ENCODE results near the gene EXO1. TPM values are rescaled to one million over a fixed set of nuclear protein-coding genes. Genes with fewer than 3 reads are reported as not detected.

Gene EXO1
- total and polyA plus RNA-seq, 2 donors (not counting 3 experiments of a cell fraction or from before 2014, with no cell fraction given), result 4.1 to 23.5 TPM

- H3K9ac ChIP-seq (replicated peaks; ENCODE audit: extremely low read depth, insufficient read depth, low read length), result no peak overlapping the region
- ChIA-PET CTCF (interaction anchor here (1.2 to 3.7 kb wide), 2 partner anchors 91 to 284 kb away, joined by 4 to 18 read pairs; no protein-coding TSS in a partner anchor), POLR2A (no interaction called here)
- no TSS peak for BruUV-seq (replicated peaks)
- peaks cover 3% of the 10 kb centered on the region for H3K4me1 ChIP-seq (ENCODE audit: control insufficient read depth, extremely low read depth, insufficient read depth, low read length)
- H2AFZ ChIP-seq (ENCODE audit: low read depth, low read length), result no peak overlapping the region
- no peaks in the 10 kb centered on the region for H4K20me1 ChIP-seq (replicated peaks; ENCODE audit: control insufficient read depth, extremely low read depth, insufficient read depth, low read length)
- no peak overlapping the region for H3K4me2 ChIP-seq (ENCODE audit: insufficient read depth, low read length)
- H3K9me1 ChIP-seq (replicated peaks; ENCODE audit: control insufficient read depth, extremely low read depth, insufficient read depth, low read length), result no peaks in the 10 kb centered on the region
- H3K36me3 ChIP-seq (ENCODE audit: control insufficient read depth in 2 of 2, extremely low read depth in 1 of 2, insufficient read depth in 2 of 2, low read length in 2 of 2), result no peaks in the 10 kb centered on the region
- no peak for TF ChIP-seq EZH2 (IDR thresholded peaks at IDR 0.05; ENCODE audit: borderline replicate concordance, low read depth, low read length, severe bottlenecking)
- no peak for TF ChIP-seq POLR2AphosphoS5 (IDR thresholded peaks at IDR 0.05; ENCODE audit: insufficient read depth, low read depth, low read length)
- TF ChIP-seq MYC (IDR thresholded peaks at IDR 0.05; ENCODE audit: low read depth, low read length), result no peak
- TF ChIP-seq CTCF (IDR thresholded peaks at IDR 0.05; ENCODE audit: extremely low read depth in 1 of 2, insufficient read depth in 1 of 2, low read depth in 1 of 2, low read length in 2 of 2), result no peak
- TF ChIP-seq POLR2A (IDR thresholded peaks at IDR 0.05; ENCODE audit: low read depth, low read length), result no peak
- no peak for TF ChIP-seq JUN (IDR thresholded peaks at IDR 0.05; ENCODE audit: borderline replicate concordance, insufficient read depth, insufficient read length, low read depth)
- TF ChIP-seq FOS (IDR thresholded peaks at IDR 0.05; ENCODE audit: borderline replicate concordance, insufficient read depth, low read length), result no peak
- TF ChIP-seq GATA2 (IDR thresholded peaks at IDR 0.05; ENCODE audit: insufficient read depth, insufficient read length, low read depth, low read length), result no peak
- TF ChIP-seq MAX (IDR thresholded peaks at IDR 0.05; ENCODE audit: insufficient read depth, insufficient read length), result no peak
- intact Hi-C loops (cut with micrococcal nuclease) (loop anchor here (5.0 kb wide), 2 partner anchors 363 to 557 kb away; partner anchors contain the start of gene KMO), dilution Hi-C loops (cut with MboI; ENCODE audit: extremely low pct_ligation_motif_present, low sequenced_read_pairs) (no loop called here)
- no peaks in the 10 kb centered on the region for H3K27me3 ChIP-seq (ENCODE audit: control insufficient read depth in 2 of 2, insufficient read depth in 2 of 2, low read length in 2 of 2)
- FAIRE-seq, result no peak
- no peak overlapping the region for H3K27ac ChIP-seq (ENCODE audit: insufficient read depth, low read depth, low read length)
- H3K79me2 ChIP-seq (ENCODE audit: control insufficient read depth, insufficient read depth, low read length), result no peaks in the 10 kb centered on the region
- DNase-seq (ENCODE audit: low read depth, low spot score), result no peak
- H3K4me3 ChIP-seq (replicated peaks in 1 of 3; ENCODE audit: insufficient read depth in 1 of 3, low read depth in 1 of 3, low read length in 3 of 3), result no peak overlapping the region
- no peaks in the 10 kb centered on the region for H3K9me3 ChIP-seq (replicated peaks; ENCODE audit: control insufficient read depth, insufficient read depth, low read length)
These were observed 47.0 kb downstream of the EXO1 start for GRCh38 chr1:241895013-241895412.
